HepG2 (cell line): ENCODE measurements around the gene SETD5. TPM values are rescaled to one million over a fixed set of nuclear protein-coding genes. Genes with fewer than 3 reads are reported as not detected.
A peak's percentile ranks its signal among the peaks of the same experiment; 100 is the strongest.

Source experiments
- GFI1 ChIP-seq: sonication (generic); formaldehyde crosslinking; IDR thresholded peaks from 2 replicates; pipeline ENCODE4 v1.5.0; 2020; ENCODE audit warnings: missing genetic modification reagents, mild to moderate bottlenecking, borderline replicate concordance
- HNF4G ChIP-seq, 2 experiments: sonication (generic) in 1 of 2; formaldehyde crosslinking in 1 of 2; IDR thresholded peaks; 2 replicates each; pipeline versions ENCODE4 v1.4.0 to v1.6.1; 2011 to 2020; ENCODE audit warnings: borderline replicate concordance in 2 of 2, low read depth in 2 of 2, mild to moderate bottlenecking in 2 of 2, low read length in 1 of 2, missing genetic modification reagents in 1 of 2, moderate library complexity in 1 of 2
- NFE2 ChIP-seq: sonication (generic); formaldehyde crosslinking; IDR thresholded peaks from 2 replicates; pipeline ENCODE4 v1.4.0; 2020; ENCODE audit warnings: missing genetic modification reagents
- REPIN1 ChIP-seq: sonication (generic); formaldehyde crosslinking; IDR thresholded peaks from 2 replicates; pipeline ENCODE4 v1.8.0; 2022; ENCODE audit warnings: missing genetic modification reagents, low read depth, mild to moderate bottlenecking, borderline replicate concordance
- RNF2 ChIP-seq: fragments of 450-650 bp; conservative IDR thresholded peaks from 2 replicates; pipeline ENCODE4 v1.6.1; 2016; ENCODE audit warnings: low read depth
- SIX1 ChIP-seq: sonication (generic); formaldehyde crosslinking; IDR thresholded peaks from 2 replicates; pipeline ENCODE4 v1.4.0; 2020; ENCODE audit warnings: missing genetic modification reagents, borderline replicate concordance
- TAF1 ChIP-seq: sonication (generic); formaldehyde crosslinking; IDR thresholded peaks from 2 replicates; pipeline ENCODE4 v1.4.0; 2020; ENCODE audit warnings: missing genetic modification reagents
- TBX3 ChIP-seq: fragments of 450-650 bp; IDR thresholded peaks from 2 replicates; pipeline ENCODE4 v1.6.1; 2017; ENCODE audit warnings: antibody characterized with exemption, mild to moderate bottlenecking, inconsistent platforms, borderline replicate concordance
- ZKSCAN8 ChIP-seq: IDR thresholded peaks from 2 replicates; pipeline ENCODE4 v1.6.1; 2016; ENCODE audit warnings: borderline replicate concordance, missing genetic modification reagents, missing compliant biosample characterization
- ZNF17 ChIP-seq: sonication (generic); formaldehyde crosslinking; IDR thresholded peaks from 2 replicates; pipeline ENCODE4 v1.5.0; 2020; ENCODE audit warnings: mild to moderate bottlenecking, missing genetic modification reagents
- ZNF567 ChIP-seq: sonication (generic); formaldehyde crosslinking; IDR thresholded peaks from 2 replicates; pipeline ENCODE4 v1.8.1; 2023; ENCODE audit warnings: mild to moderate bottlenecking, missing genetic modification reagents, borderline replicate concordance
- ZNF670 ChIP-seq: sonication (generic); formaldehyde crosslinking; IDR thresholded peaks from 2 replicates; pipeline ENCODE4 v1.8.0; 2022; ENCODE audit warnings: mild to moderate bottlenecking, missing genetic modification reagents, borderline replicate concordance
- ZNF883 ChIP-seq: sonication (generic); formaldehyde crosslinking; IDR thresholded peaks from 2 replicates; pipeline ENCODE4 v1.5.1; 2020; ENCODE audit warnings: mild to moderate bottlenecking, missing genetic modification reagents; ENCODE audit errors: not compliant biosample characterization
- ZSCAN21 ChIP-seq: sonication (generic); formaldehyde crosslinking; IDR thresholded peaks from 2 replicates; pipeline ENCODE4 v1.8.0; 2022; ENCODE audit warnings: mild to moderate bottlenecking, missing genetic modification reagents, moderate library complexity, borderline replicate concordance
- polyA plus RNA-seq, 8 experiments: library from polyadenylated mRNA; depleted of rRNA in 3 of 8; stranded (reverse) in 7 of 8; unstranded in 1 of 8; fragments of >200 nt; fragmentation: Illumina TruSeq in 4 of 8; extraction: Trizol in 4 of 8; gene quantifications; 2 replicates each; pipeline versions ENCODE4 v1.2.1 to v1.2.3, GENCODE V29; 2011 to 2016; ENCODE audit warnings: low read depth in 4 of 8, missing spikeins in 1 of 8, mixed read lengths in 1 of 8; ENCODE audit not compliant: insufficient read depth in 1 of 8
- total RNA-seq, 5 experiments: library from RNA; depleted of rRNA; stranded (reverse); fragments of >200 nt; fragmentation: Illumina TruSeq; extraction: Trizol; gene quantifications; 2 replicates each; pipeline ENCODE4 v1.2.3, GENCODE V29; 2016; ENCODE audit warnings: low read depth in 1 of 5
- TF ChIP-seq, protein P1 (sequence below): sonication (generic); formaldehyde crosslinking; conservative IDR thresholded peaks from 2 replicates; pipeline ENCODE4 v1.4.0; 2020; ENCODE audit warnings: missing genetic modification reagents
- TF ChIP-seq, protein P2 (sequence below): sonication (generic); formaldehyde crosslinking; IDR thresholded peaks from 2 replicates; pipeline ENCODE4 v1.4.0; 2020; ENCODE audit warnings: mild to moderate bottlenecking, missing genetic modification reagents
- TF ChIP-seq, protein P3 (sequence below): sonication (generic); formaldehyde crosslinking; IDR thresholded peaks from 2 replicates; pipeline ENCODE4 v1.4.0; 2020; ENCODE audit warnings: missing genetic modification reagents, low read depth, mild to moderate bottlenecking, borderline replicate concordance
- TF ChIP-seq, protein P4 (sequence below): IDR thresholded peaks from 2 replicates; pipeline ENCODE4 v1.6.1; 2016; ENCODE audit warnings: missing genetic modification reagents, missing compliant biosample characterization
- TF ChIP-seq, protein P5 (sequence below): sonication (generic); formaldehyde crosslinking; IDR thresholded peaks from 2 replicates; pipeline ENCODE4 v1.8.0; 2023; ENCODE audit warnings: mild to moderate bottlenecking, missing genetic modification reagents

SETD5 gene
- total and polyA plus RNA-seq, 2 of the 13 experiments (the other 11 are each of a cell fraction or from before 2014, with no cell fraction given): 46.8 to 95.8 TPM

DNA sequence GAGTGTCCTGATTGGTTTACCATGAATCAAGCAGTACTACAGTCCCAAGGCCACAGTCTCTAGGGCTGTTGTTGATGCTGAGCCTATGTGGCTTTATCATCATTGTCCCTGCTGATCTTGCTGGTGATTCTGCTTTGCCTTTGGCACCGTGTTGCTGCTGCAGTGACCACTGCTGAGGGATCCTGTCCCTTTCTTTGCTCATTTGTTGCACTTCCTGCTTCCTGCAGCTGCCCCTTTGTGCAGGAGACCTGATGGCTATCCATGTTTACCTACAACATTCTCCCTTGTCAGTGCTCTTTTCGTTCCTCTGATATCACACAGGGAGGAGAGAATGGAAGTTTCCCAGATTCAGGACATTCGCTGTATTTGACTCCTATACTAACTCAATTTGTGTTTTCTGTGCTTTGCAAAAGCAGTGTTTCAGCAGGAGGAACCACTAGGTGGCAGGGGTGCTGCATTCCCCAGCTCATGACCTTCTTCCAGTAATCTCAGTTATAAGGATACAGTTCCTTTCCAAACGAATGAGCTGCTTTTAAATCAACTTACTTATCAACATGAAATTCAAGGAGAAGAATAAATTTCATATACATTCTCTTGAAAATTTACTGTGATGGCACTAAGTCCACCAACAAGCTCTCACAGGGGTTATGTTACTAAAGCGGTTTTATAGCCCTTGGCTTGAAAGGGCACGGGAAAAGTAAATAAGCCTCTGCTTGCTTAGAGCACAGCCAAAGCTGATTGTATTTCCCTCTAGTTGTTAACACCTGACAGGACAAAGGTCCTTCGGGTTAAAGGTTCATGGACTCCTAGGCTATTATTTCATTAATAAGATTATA lies 44.3 kb upstream of the SETD5 start (continued):
- TF ChIP-seq, protein P1, sequence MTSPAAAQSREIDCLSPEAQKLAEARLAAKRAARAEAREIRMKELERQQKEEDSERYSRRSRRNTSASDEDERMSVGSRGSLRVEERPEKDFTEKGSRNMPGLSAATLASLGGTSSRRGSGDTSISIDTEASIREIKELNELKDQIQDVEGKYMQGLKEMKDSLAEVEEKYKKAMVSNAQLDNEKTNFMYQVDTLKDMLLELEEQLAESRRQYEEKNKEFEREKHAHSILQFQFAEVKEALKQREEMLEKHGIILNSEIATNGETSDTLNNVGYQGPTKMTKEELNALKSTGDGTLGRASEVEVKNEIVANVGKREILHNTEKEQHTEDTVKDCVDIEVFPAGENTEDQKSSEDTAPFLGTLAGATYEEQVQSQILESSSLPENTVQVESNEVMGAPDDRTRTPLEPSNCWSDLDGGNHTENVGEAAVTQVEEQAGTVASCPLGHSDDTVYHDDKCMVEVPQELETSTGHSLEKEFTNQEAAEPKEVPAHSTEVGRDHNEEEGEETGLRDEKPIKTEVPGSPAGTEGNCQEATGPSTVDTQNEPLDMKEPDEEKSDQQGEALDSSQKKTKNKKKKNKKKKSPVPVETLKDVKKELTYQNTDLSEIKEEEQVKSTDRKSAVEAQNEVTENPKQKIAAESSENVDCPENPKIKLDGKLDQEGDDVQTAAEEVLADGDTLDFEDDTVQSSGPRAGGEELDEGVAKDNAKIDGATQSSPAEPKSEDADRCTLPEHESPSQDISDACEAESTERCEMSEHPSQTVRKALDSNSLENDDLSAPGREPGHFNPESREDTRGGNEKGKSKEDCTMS (CRISPR knock-in tag): no peak
- TF ChIP-seq, protein P2, sequence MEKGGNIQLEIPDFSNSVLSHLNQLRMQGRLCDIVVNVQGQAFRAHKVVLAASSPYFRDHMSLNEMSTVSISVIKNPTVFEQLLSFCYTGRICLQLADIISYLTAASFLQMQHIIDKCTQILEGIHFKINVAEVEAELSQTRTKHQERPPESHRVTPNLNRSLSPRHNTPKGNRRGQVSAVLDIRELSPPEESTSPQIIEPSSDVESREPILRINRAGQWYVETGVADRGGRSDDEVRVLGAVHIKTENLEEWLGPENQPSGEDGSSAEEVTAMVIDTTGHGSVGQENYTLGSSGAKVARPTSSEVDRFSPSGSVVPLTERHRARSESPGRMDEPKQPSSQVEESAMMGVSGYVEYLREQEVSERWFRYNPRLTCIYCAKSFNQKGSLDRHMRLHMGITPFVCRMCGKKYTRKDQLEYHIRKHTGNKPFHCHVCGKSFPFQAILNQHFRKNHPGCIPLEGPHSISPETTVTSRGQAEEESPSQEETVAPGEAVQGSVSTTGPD (CRISPR knock-in tag): no peak
- TF ChIP-seq HNF4G (IDR thresholded peaks at IDR 0.05; ENCODE audit: borderline replicate concordance, low read depth, low read length) (peak; percentile 83), HNF4G (CRISPR knock-in tag; IDR thresholded peaks at IDR 0.05; ENCODE audit: borderline replicate concordance, low read depth) (no peak; the same call in 1 of the 2 replicates), NFE2 (CRISPR knock-in tag) (no peak), TBX3 (peak; percentile 83; the same call in 1 of the 2 replicates), ZKSCAN8 (no peak), ZSCAN21 (peak; percentile 51; the same call in 1 of the 2 replicates), ZNF17 (CRISPR knock-in tag) (no peak), ZNF670 (no peak), ZNF883 (CRISPR knock-in tag) (peak; percentile 46), RNF2 (no peak), SIX1 (CRISPR knock-in tag) (peak; percentile 81), GFI1 (peak; percentile 58), REPIN1 (no peak), TAF1 (CRISPR knock-in tag) (no peak), ZNF567 (no peak)
- TF ChIP-seq, protein P3, sequence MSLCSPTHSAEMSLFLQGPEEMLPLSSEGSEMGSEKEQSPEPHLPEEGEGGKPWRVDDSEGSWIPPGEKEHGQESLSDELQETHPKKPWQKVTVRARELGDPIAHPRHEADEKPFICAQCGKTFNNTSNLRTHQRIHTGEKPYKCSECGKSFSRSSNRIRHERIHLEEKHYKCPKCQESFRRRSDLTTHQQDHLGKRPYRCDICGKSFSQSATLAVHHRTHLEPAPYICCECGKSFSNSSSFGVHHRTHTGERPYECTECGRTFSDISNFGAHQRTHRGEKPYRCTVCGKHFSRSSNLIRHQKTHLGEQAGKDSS (CRISPR knock-in tag): no peak
- TF ChIP-seq, protein P4, sequence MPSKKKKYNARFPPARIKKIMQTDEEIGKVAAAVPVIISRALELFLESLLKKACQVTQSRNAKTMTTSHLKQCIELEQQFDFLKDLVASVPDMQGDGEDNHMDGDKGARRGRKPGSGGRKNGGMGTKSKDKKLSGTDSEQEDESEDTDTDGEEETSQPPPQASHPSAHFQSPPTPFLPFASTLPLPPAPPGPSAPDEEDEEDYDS (CRISPR knock-in tag): 0 out of 2 replicates have a peak, but pooled peaks have one; percentile 4
- TF ChIP-seq, protein P5, sequence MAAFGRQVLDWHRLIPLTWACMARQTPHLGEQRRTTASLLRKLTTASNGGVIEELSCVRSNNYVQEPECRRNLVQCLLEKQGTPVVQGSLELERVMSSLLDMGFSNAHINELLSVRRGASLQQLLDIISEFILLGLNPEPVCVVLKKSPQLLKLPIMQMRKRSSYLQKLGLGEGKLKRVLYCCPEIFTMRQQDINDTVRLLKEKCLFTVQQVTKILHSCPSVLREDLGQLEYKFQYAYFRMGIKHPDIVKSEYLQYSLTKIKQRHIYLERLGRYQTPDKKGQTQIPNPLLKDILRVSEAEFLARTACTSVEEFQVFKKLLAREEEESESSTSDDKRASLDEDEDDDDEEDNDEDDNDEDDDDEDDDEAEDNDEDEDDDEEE (CRISPR knock-in tag): no peak
